Central memory CD4-positive, alpha-beta T cell (primary cell): ENCODE data around the gene COPB1.

Experiments used
- DNase-seq: peaks from one replicate; pipeline ENCODE4 v3.0.0; 2022

The COPB1 gene

GRCh38 chr11:14513800-14514199, 14.2 kb upstream of the COPB1 start:
- no peak for DNase-seq

GRCh38 chr11:14506532-14506931, 6.9 kb upstream of the COPB1 start:
- DNase-seq: no peak

GRCh38 chr11:14503023-14503422, 3.4 kb upstream of the COPB1 start:
- DNase-seq: no peak

DNA sequence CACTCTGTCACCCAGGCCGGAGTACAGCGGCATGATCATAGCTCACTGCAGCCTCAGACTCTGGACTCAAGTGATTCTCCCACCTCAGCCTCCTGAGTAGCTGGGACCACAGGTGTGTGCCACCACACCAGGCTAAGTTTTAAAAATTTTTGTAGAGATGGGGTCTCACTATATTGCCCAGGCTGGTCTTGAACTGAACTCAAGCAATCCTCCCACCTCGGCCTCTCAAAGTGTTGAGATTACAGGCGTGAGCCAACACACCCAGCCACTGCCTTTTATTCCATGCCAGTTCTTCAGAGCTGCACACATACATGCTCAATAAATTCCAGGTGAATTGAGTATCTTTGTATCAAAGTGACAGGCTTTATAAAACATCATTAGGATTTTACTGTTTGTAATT, 2.4 kb upstream of the COPB1 start:
- DNase-seq: no peak

- DNase-seq: peak; percentile 70
Measured at GRCh38 chr11:14500181-14500651, 605 bp upstream of the COPB1 start.

- no peak for DNase-seq
Measured at GRCh38 chr11:14499178-14499559, 442 bp downstream of the COPB1 start.

DNA sequence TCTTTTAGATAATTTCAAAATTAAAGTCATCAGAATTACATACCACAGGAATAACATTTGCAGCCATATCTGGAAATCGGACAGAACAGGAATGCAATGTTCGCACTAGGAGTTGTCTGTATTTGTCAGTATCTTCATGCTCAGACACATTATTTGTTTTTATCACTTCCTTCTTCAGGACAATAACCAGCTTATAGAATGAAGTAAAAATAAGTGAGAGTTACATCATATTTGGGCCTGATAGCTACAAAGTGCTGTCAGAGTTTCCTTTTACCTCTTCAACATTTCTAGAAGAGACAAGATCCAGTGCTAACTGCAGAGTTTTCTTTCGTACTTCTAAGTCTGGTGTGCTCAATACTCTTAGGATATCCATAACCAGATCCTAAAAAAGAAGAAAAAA, 18.9 kb downstream of the COPB1 start:
- no peak for DNase-seq

GRCh38 chr11:14471127-14471526, 28.5 kb downstream of the COPB1 start:
- no peak for DNase-seq

GRCh38 chr11:14463623-14464022, 36.0 kb downstream of the COPB1 start:
- DNase-seq: no peak

DNA sequence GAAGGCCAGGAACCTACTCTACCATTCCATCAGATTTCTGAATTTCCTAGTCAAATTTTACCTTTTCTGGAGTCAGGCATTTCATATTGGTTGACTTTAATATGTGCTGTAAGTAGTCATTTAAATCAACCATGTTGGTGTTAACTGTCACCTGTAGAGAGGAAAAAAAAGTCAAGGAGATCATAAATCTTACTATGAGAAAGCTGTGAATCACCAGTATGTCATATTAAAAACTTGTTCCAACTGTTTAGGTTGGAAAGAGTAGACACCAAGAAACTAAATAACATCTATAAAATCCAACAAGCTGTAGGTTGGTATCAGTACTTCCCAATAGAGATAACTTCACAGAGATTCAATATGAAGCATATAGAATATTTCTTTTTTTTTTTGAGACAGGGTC, 39.5 kb downstream of the COPB1 start:
- no peak for DNase-seq

DNA sequence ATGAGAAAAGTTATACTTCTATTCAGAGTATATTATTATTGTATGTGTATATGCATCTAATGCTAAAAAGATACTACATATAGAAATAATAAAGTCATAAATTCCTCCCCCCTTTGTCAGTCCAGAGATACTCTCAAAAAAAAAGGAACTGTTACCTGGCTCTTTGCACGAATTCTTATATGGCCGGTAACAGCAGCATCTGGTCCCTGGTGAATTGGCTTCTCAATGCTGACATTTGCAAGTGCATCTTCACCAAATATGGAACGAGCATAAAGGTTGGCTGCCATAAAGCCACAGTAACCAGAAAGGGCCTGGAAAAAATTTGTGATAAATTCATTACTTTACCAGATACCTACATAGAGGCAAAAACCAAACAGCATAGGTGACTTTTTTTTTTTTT, 41.2 kb downstream of the COPB1 start:
- DNase-seq: no peak

DNA sequence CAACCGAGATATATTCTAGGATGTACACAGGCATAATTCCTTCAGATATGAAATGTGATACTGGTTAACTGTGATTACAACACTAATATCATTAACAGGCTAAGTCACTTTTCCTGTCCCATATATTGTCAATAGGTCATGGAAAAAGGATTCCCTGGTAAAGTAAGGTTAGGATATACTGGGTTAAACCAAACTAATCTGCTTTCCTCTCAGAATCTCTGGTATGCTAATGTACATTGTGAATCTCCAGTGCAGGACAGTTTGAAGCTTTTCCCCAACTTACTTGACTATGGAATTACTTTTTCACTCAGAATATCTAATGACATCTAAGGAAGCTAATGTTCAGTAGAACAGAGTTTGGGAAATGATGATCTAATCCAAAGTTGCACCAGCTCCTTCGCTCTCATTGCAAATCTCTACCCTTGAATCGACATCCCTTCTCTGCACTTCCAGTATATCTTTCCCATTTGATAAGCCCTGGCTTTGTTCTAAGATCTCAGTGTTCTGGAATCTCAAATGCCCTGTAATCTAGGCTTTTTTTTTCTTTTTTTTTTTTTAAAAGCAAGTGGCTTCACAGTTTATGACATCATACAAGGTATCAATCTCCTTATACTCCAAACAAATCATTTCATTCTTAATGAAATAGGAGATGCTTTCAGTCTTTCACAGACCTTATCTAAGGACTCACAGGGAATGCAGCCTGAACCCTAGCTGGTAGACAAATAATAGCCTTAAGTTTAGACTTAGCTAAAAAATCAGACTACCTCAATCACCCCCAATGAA, 43.8 kb downstream of the COPB1 start:
- DNase-seq: no peak

GRCh38 chr11:14454861-14455632, 44.6 kb downstream of the COPB1 start:
- DNase-seq: peak; percentile 12

DNA sequence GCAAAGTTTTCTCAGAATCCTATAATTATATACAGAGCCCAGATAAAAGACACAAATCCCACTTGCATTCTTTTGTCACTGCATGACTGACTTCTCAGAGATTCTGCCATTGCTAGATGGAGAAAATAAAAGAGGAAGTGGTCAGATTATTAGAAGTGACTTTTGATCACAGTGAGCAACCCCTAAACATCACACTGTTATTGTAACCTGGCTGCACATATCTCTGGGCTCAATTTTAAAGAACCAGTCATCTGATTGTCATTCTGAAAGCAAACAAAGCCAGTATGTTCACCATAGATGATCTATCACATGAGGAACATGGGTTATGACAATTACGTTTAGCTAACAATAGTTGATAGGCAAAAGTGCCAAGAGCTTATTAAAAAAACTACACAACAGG, 47.8 kb downstream of the COPB1 start:
- DNase-seq: no peak

- DNase-seq: no peak
Measured at GRCh38 chr11:14449302-14449714, 50.3 kb downstream of the COPB1 start.

DNA sequence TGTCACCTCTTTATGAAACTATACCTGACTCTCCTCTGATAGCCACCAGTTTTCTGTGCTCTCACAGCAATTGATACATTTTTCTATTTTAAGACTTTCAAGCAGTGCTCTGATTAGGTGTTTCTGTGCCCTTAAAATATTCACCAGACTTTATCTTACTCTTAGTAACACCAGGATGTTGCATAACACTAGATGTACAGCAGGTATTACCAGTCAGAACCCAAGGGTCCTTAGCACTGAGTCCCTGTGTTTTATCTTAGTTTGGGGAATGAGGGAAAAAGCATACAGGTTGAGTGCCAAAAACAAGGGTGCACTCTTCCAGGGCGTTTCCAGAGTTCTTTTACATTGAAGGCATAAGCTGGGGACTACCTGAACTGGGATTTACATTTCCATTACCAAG, 51.4 kb downstream of the COPB1 start:
- DNase-seq: no peak

GRCh38 chr11:14446701-14447169, 52.9 kb downstream of the COPB1 start:
- no peak for DNase-seq

DNA sequence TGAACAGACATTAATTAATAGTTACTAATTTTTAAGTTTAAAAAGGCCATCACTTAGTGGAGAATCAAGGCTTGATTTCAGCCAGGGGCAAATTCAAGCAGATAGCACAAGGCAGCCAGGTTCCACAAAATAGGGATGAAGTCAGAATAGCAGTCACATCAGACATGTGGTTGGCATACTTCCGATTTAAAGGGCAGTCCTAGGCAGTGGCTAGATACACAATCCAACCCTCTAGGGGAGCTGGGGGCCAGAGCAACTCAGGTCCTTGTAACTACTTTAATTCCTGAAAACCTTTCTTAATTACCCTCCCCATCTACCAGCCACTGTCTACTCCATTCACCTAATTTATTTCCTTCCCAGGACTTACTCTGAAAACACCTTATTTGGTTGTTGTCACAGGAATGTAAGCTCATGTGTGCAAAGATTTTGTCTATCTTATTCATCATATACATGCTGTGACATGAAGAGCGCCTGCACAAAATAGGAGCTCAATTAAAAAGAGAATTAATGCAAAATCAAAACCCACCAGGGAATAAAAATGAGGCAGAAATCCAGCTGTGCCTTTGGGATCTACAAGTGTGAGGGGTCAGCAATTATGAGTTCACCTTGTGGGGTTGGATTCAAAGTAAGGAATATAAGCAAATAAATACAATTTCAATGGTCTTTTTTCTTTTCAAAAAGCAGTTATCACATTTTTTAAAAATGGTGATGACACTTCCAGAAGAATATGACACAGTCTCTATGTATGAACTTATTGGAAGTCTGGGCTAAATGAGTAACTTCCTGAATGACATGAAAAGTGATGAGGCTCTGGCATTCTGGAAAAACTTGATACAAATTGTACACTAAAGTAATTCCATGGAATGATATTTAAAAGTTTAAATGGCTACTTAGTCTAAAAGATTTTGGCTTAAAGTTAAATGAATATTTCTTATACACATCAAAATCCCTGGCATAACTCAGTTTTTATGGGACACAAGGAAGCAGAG, 53.8 kb downstream of the COPB1 start:
- no peak for DNase-seq

DNA sequence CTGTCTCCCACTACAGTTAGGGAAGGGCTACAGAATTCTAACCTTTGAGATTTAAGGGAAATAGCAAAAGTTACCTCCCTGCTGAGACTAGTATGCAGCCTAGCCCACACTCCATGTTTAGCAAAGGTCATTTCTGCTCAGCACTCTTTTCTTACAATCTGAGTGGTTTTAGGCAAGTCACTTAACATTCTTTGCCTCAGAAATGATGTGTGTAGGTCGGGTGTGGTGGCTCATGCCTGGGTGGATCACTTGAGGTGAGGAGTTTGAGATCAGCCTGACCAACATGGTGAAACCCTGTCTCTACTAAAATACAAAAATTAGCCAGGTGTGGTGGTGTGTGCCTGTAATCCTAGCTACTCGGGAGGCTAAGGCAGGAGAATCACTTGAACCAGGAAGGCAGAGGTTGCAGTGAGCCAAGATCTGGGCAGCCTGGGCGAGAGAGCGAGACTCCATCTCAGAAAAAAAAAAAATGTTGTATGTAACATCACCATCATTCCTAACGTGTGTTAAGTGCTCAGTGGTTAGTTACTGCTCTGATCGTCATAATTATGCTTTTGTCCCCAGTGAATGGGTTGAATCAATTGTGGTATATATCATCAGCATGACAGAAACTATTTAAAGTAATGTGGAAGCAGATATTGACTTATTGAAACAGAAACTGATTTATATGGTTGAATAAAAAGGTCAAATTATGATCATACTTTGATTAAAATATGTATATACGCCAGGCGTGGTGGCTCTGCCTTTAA, 55.0 kb downstream of the COPB1 start:
- DNase-seq: no peak

DNA sequence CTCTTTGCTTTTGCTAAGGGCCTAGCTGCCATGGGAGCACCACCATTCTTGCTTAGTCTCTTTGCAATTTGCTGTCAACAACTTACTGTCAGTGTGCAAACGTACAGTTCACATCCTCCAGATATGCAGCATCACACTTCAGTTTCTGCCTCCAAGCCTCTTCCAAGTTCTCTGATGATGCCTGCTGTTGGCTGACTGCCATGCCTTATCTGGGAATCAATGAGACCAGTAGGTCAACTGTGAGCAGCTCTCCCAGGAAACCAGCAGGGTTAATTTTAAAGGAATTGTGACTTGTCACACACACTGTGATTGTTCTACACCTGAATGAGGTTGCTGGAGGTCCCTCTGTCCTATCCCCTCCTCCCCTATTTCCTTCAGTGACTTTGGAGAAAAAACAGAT, 56.0 kb downstream of the COPB1 start:
- DNase-seq: no peak

DNA sequence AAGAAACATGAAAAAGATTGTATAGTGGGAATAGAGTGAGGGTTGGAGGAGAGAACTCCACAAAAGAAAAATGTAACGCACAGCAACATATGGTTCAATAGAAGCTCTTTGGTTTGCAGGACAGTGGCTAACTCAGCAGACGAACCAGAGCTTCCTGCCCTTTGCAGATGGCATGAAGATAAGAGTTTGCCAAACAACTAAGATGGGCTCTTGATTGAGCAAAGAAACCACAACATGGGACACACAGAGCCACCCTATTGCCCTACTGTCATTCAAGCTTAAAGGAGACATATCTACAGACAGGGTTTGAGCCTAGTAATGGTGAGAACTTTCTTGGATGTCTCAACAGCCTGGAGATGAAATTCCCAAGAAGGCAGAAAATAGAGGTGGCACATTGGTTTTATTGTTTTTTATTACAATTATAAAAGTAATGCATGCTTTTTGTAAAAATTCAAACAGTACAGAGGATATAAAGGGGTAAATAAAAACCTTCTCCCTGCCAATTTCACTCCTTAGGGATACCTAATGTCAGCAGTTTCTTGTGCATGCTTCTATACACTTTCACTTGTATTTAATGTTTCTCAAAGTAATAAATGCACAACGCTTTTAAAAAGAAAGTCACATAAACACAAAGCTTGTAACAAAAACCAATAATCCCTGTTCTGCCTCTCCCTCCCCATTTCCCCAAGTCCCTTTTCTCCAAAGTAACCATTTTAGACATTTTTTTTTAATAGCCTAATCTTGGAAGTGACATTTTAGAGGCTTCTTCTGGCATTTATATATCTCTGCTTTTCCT, 63.7 kb downstream of the COPB1 start:
- DNase-seq: no peak
